Renal cortex interstitium (tissue), 11 donors: ENCODE data around the gene PDXP. TPM values are rescaled to one million over a fixed set of nuclear protein-coding genes. Genes with fewer than 3 reads are reported as not detected.
"Not testable (repeated sequence)": the region's sequence is repeated elsewhere in the genome, so short reads cannot be mapped to it uniquely, and the experiment has no call there.

Experiments used
- DNase-seq, 11 donors: peaks; one replicate each; pipeline ENCODE4 v3.0.0-alpha.2; 2013; ENCODE audit warnings: low read depth in 9 of 11, low spot score in 4 of 11; ENCODE audit errors: extremely low read depth in 1 of 11
- polyA plus RNA-seq, 3 donors: library from polyadenylated mRNA; unstranded; fragments of 120-200 nt; gene quantifications; one replicate each; pipeline ENCODE4 v1.2.1, GENCODE V29; 2013; ENCODE audit not compliant: insufficient read length in 3 of 3

The PDXP gene
- polyA plus RNA-seq, 3 donors: 13.6 to 20.5 (median 17.7) TPM

GRCh38 chr22:37680191-37680851 is 21.8 kb downstream of the PDXP start:
- no peak for DNase-seq

- DNase-seq: no peak
Observed at GRCh38 chr22:37681001-37681424, 22.5 kb downstream of the PDXP start.

GRCh38 chr22:37681556-37682049 is 23.1 kb downstream of the PDXP start:
- no peak for DNase-seq

GRCh38 chr22:37684803-37685615 is 26.5 kb downstream of the PDXP start:
- no peak for DNase-seq

- DNase-seq: peak in 10 of 11 donors; percentile 71 to 87 (median 84)
Observed at GRCh38 chr22:37686002-37686982, 27.8 kb downstream of the PDXP start, which contains the start of gene NOL12. NOL12 (plus strand) TSS chr22:37686343; CDS start chr22:37686393, 50 bp downstream.

- no peak for DNase-seq
Observed at GRCh38 chr22:37690407-37690806, 31.9 kb downstream of the PDXP start.

GRCh38 chr22:37690901-37691504 is 32.5 kb downstream of the PDXP start:
- DNase-seq: no peak

GRCh38 chr22:37692627-37693285 is 34.2 kb downstream of the PDXP start:
- DNase-seq: no peak

GRCh38 chr22:37694131-37694530 is 35.6 kb downstream of the PDXP start:
- not testable (repeated sequence) for DNase-seq

GRCh38 chr22:37696260-37696656 is 37.7 kb downstream of the PDXP start:
- DNase-seq: not testable (repeated sequence)

GRCh38 chr22:37696657-37697537 is 38.4 kb downstream of the PDXP start, which contains the start of gene TRIOBP:
TRIOBP (plus strand) TSS chr22:37697048; CDS start chr22:37701366, 4,318 bp downstream.
- peak in 10 of 11 donors; percentile 78 to 94 (median 88) for DNase-seq

GRCh38 chr22:37697538-37697835 is 39.0 kb downstream of the PDXP start:
- DNase-seq: no peak

GRCh38 chr22:37701141-37701786 is 42.7 kb downstream of the PDXP start:
- DNase-seq: no peak

- no peak for DNase-seq
Observed at GRCh38 chr22:37703906-37704305, 45.4 kb downstream of the PDXP start.

- DNase-seq: no peak
Observed at GRCh38 chr22:37704645-37705044, 46.1 kb downstream of the PDXP start.

GRCh38 chr22:37705205-37705604 is 46.7 kb downstream of the PDXP start:
- DNase-seq: no peak
